Loucy (cell line): ENCODE data around the gene MOCS2.
A peak's percentile ranks its signal among the peaks of the same experiment; 100 is the strongest.

Experiments used
- H2AFZ ChIP-seq: fragments of 200-600 bp; sonication (generic); 2 replicates; pipeline ENCODE4 v1.6.0; 2016; ENCODE audit warnings: antibody characterized with exemption, mild to moderate bottlenecking, low read length, moderate library complexity
- H3F3A ChIP-seq: fragments of 200-600 bp; 2 replicates; pipeline ENCODE4 v1.6.0; 2016; ENCODE audit warnings: antibody characterized with exemption, low read depth, mild to moderate bottlenecking
- H3K27me3 ChIP-seq: fragments of 200-600 bp; sonication (generic); 2 replicates; pipeline ENCODE4 v1.6.1; 2014; ENCODE audit warnings: low read length, mild to moderate bottlenecking; ENCODE audit not compliant: insufficient read depth, poor library complexity, severe bottlenecking
- H3K36me3 ChIP-seq: fragments of 200-600 bp; sonication (generic); 2 replicates; pipeline ENCODE4 v1.6.1; 2016; ENCODE audit warnings: low read length; ENCODE audit not compliant: insufficient read depth
- H3K4me1 ChIP-seq: fragments of 200-600 bp; sonication (generic); 2 replicates; pipeline ENCODE4 v1.5.1; 2014; ENCODE audit warnings: low read length, mild to moderate bottlenecking; ENCODE audit not compliant: insufficient read depth, poor library complexity, severe bottlenecking
- H3K4me2 ChIP-seq: fragments of 200-600 bp; sonication (generic); 2 replicates; pipeline ENCODE4 v1.6.0; 2014; ENCODE audit warnings: antibody characterized with exemption, low read length, low read depth, mild to moderate bottlenecking; ENCODE audit not compliant: poor library complexity, severe bottlenecking
- H3K4me3 ChIP-seq: fragments of 200-600 bp; sonication (generic); 2 replicates; pipeline ENCODE4 v1.5.1; 2014; ENCODE audit warnings: low read length, mild to moderate bottlenecking, mixed read lengths; ENCODE audit not compliant: poor library complexity, severe bottlenecking
- H3K79me2 ChIP-seq: fragments of 200-600 bp; sonication (generic); 2 replicates; pipeline ENCODE4 v1.6.1; 2014; ENCODE audit warnings: low read length; ENCODE audit not compliant: insufficient read depth
- H3K9ac ChIP-seq: fragments of 200-600 bp; sonication (generic); 2 replicates; pipeline ENCODE4 v1.6.0; 2014; ENCODE audit warnings: mild to moderate bottlenecking, low read depth, low read length, moderate library complexity; ENCODE audit not compliant: poor library complexity, severe bottlenecking
- H3K9me2 ChIP-seq: fragments of 200-600 bp; sonication (generic); replicated peaks from 2 replicates; pipeline ENCODE4 v1.6.1; 2016; ENCODE audit warnings: low read depth, low read length, mixed read lengths
- H3K9me3 ChIP-seq: fragments of 200-600 bp; sonication (generic); 2 replicates; pipeline ENCODE4 v1.6.1; 2014; ENCODE audit warnings: mild to moderate bottlenecking, antibody characterized with exemption, low read length, low read depth; ENCODE audit not compliant: insufficient read depth
- H4K20me1 ChIP-seq: fragments of 200-600 bp; sonication (generic); 2 replicates; pipeline ENCODE4 v1.6.0; 2014; ENCODE audit warnings: antibody characterized with exemption, low read length, mild to moderate bottlenecking; ENCODE audit not compliant: insufficient read depth, poor library complexity, severe bottlenecking
- EZH2phosphoT487 ChIP-seq: fragments of 200-600 bp; IDR thresholded peaks from 2 replicates; pipeline ENCODE4 v1.6.1; 2018; ENCODE audit warnings: antibody characterized with exemption, mild to moderate bottlenecking, moderate library complexity, borderline replicate concordance
- TF ChIP-seq, protein P1 (sequence below): fragments of 200-600 bp; sonication (generic); conservative IDR thresholded peaks from 2 replicates; pipeline ENCODE4 v1.5.1; 2014; ENCODE audit warnings: mild to moderate bottlenecking, antibody characterized with exemption, low read length

The MOCS2 gene

GRCh38 chr5:53110156-53110555 is 599 bp upstream of the MOCS2 start:
- peaks cover 45% of the 10 kb centered on the region for H3K4me1 ChIP-seq
- H3K9ac ChIP-seq, result peak overlapping the region; percentile 84
- H3F3A ChIP-seq, result no peaks in the 10 kb centered on the region
- TF ChIP-seq, protein P1, sequence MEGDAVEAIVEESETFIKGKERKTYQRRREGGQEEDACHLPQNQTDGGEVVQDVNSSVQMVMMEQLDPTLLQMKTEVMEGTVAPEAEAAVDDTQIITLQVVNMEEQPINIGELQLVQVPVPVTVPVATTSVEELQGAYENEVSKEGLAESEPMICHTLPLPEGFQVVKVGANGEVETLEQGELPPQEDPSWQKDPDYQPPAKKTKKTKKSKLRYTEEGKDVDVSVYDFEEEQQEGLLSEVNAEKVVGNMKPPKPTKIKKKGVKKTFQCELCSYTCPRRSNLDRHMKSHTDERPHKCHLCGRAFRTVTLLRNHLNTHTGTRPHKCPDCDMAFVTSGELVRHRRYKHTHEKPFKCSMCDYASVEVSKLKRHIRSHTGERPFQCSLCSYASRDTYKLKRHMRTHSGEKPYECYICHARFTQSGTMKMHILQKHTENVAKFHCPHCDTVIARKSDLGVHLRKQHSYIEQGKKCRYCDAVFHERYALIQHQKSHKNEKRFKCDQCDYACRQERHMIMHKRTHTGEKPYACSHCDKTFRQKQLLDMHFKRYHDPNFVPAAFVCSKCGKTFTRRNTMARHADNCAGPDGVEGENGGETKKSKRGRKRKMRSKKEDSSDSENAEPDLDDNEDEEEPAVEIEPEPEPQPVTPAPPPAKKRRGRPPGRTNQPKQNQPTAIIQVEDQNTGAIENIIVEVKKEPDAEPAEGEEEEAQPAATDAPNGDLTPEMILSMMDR, result no peak
- no peak for TF ChIP-seq EZH2phosphoT487
- no peaks in the 10 kb centered on the region for H3K27me3 ChIP-seq
- no peaks in the 10 kb centered on the region for H3K36me3 ChIP-seq
- H3K9me2 ChIP-seq, result no peaks in the 10 kb centered on the region
- peaks cover 18% of the 10 kb centered on the region for H3K79me2 ChIP-seq
- H3K4me2 ChIP-seq, result peak overlapping the region; percentile 82
- no peaks in the 10 kb centered on the region for H4K20me1 ChIP-seq
- no peaks in the 10 kb centered on the region for H3K9me3 ChIP-seq
- H3K4me3 ChIP-seq, result peak overlapping the region; percentile 79
- H2AFZ ChIP-seq, result peak overlapping the region; percentile 91

- H3K4me3 ChIP-seq, result peak overlapping the region; percentile 79
Observed at GRCh38 chr5:53109056-53109442, 508 bp downstream of the MOCS2 start.

GRCh38 chr5:53105611-53106300 is 3.8 kb downstream of the MOCS2 start:
- Histone ChIP-seq H3F3A (no peaks in the 10 kb centered on the region), H3K4me1 (peaks cover 53% of the 10 kb centered on the region), H3K9me3 (no peaks in the 10 kb centered on the region), H3K36me3 (no peaks in the 10 kb centered on the region), H3K79me2 (peaks cover 18% of the 10 kb centered on the region), H3K4me3 (no peak overlapping the region), H3K4me2 (peak overlapping the region; percentile 50), H3K9ac (no peak overlapping the region), H2AFZ (no peak overlapping the region), H4K20me1 (no peaks in the 10 kb centered on the region), H3K27me3 (no peaks in the 10 kb centered on the region), H3K9me2 (no peaks in the 10 kb centered on the region)
- TF ChIP-seq, protein P1, result no peak
- TF ChIP-seq EZH2phosphoT487, result no peak

More at GRCh38 chr5:53109056-53109442, 508 bp downstream of the MOCS2 start:
- Histone ChIP-seq H3F3A (no peaks in the 10 kb centered on the region), H3K27me3 (no peaks in the 10 kb centered on the region), H3K9ac (peak overlapping the region; percentile 84), H3K9me3 (no peaks in the 10 kb centered on the region), H4K20me1 (no peaks in the 10 kb centered on the region), H3K9me2 (no peaks in the 10 kb centered on the region), H3K4me1 (peaks cover 55% of the 10 kb centered on the region), H2AFZ (peak overlapping the region; percentile 91), H3K36me3 (no peaks in the 10 kb centered on the region), H3K79me2 (peaks cover 18% of the 10 kb centered on the region), H3K4me2 (peak overlapping the region; percentile 82)
- no peak for TF ChIP-seq EZH2phosphoT487
- TF ChIP-seq, protein P1, result no peak
